ENCODE measurements around the gene PSMD8.

Gene PSMD8

GRCh38 chr19:38351865-38352395 lies 22.4 kb upstream of the PSMD8 start:
- CTCF ChIA-PET: interaction anchor here (0.6 kb wide), 2 partner anchors 306 to 395 kb away, joined by 3 read pairs; no protein-coding TSS in a partner anchor
- no peak for DNase-seq (ENCODE audit: extremely low spot score)
- POLR2A ChIA-PET: interaction anchor here (0.9 to 1.6 kb wide), 3 partner anchors 10 to 24 kb away, joined by 3 to 4 read pairs (median 3); partner anchors contain the start of gene PSMD8
- TF ChIP-seq FOXK2 (IDR thresholded peaks at IDR 0.05) (no peak), HDGF (IDR thresholded peaks at IDR 0.05; ENCODE audit: borderline replicate concordance) (no peak), SUZ12 (IDR thresholded peaks at IDR 0.05) (no peak), L3MBTL2 (conservative IDR thresholded peaks at IDR 0.05) (no peak), FOXM1 (IDR thresholded peaks at IDR 0.05; ENCODE audit: borderline replicate concordance) (no peak), BHLHE40 (IDR thresholded peaks at IDR 0.05; ENCODE audit: borderline replicate concordance) (no peak), ZNF384 (IDR thresholded peaks at IDR 0.05) (no peak), CTBP1 (IDR thresholded peaks at IDR 0.05; ENCODE audit: borderline replicate concordance) (no peak), PKNOX1 (IDR thresholded peaks at IDR 0.05) (no peak), LEF1 (IDR thresholded peaks at IDR 0.05; ENCODE audit: borderline replicate concordance) (no peak), ARNT (IDR thresholded peaks at IDR 0.05) (no peak), FOXA1 (IDR thresholded peaks at IDR 0.05) (no peak), SP1 (IDR thresholded peaks at IDR 0.05) (no peak), ELF4 (IDR thresholded peaks at IDR 0.05) (no peak), NFRKB (IDR thresholded peaks at IDR 0.05) (no peak)

- ChIA-PET CTCF (interaction anchor here (0.6 kb wide), 1 partner anchor 395 kb away, joined by 3 read pairs; no protein-coding TSS in a partner anchor), POLR2A (interaction anchor here (0.9 to 1.6 kb wide), 2 partner anchors 10 to 22 kb away, joined by 3 to 4 read pairs; partner anchors contain the start of gene PSMD8)
- TF ChIP-seq ARNT (IDR thresholded peaks at IDR 0.05) (no peak), NFRKB (IDR thresholded peaks at IDR 0.05) (no peak), SUZ12 (IDR thresholded peaks at IDR 0.05) (no peak), HDGF (IDR thresholded peaks at IDR 0.05; ENCODE audit: borderline replicate concordance) (no peak), FOXA1 (IDR thresholded peaks at IDR 0.05) (no peak), FOXK2 (IDR thresholded peaks at IDR 0.05) (no peak), LEF1 (IDR thresholded peaks at IDR 0.05; ENCODE audit: borderline replicate concordance) (no peak), PKNOX1 (IDR thresholded peaks at IDR 0.05) (no peak), BHLHE40 (IDR thresholded peaks at IDR 0.05; ENCODE audit: borderline replicate concordance) (no peak), CTBP1 (IDR thresholded peaks at IDR 0.05; ENCODE audit: borderline replicate concordance) (no peak), ZNF384 (IDR thresholded peaks at IDR 0.05) (no peak), FOXM1 (IDR thresholded peaks at IDR 0.05; ENCODE audit: borderline replicate concordance) (no peak), ELF4 (IDR thresholded peaks at IDR 0.05) (no peak), L3MBTL2 (conservative IDR thresholded peaks at IDR 0.05) (no peak), SP1 (IDR thresholded peaks at IDR 0.05) (no peak), TARDBP (IDR thresholded peaks at IDR 0.05) (no peak)
- DNase-seq (ENCODE audit: extremely low spot score): no peak
Observed at GRCh38 chr19:38352611-38353010, 21.8 kb upstream of the PSMD8 start.

- CTCF ChIA-PET: no interaction called here
- POLR2A ChIA-PET: interaction anchor here (1.9 kb wide), 1 partner anchor 18 kb away, joined by 6 read pairs; the partner anchor contains the start of gene PSMD8
- no peak for DNase-seq (ENCODE audit: extremely low spot score)
Observed at GRCh38 chr19:38355728-38356725, 18.3 kb upstream of the PSMD8 start.

GRCh38 chr19:38358071-38358470 lies 16.3 kb upstream of the PSMD8 start:
- TF ChIP-seq LEF1 (IDR thresholded peaks at IDR 0.05; ENCODE audit: borderline replicate concordance) (no peak), ELF4 (IDR thresholded peaks at IDR 0.05) (no peak), ZNF384 (IDR thresholded peaks at IDR 0.05) (no peak), NFRKB (IDR thresholded peaks at IDR 0.05) (no peak), CTBP1 (IDR thresholded peaks at IDR 0.05; ENCODE audit: borderline replicate concordance) (no peak), ARNT (IDR thresholded peaks at IDR 0.05) (no peak), L3MBTL2 (conservative IDR thresholded peaks at IDR 0.05) (no peak), TARDBP (IDR thresholded peaks at IDR 0.05) (no peak), FOXK2 (IDR thresholded peaks at IDR 0.05) (no peak), SP1 (IDR thresholded peaks at IDR 0.05) (no peak), HDGF (IDR thresholded peaks at IDR 0.05; ENCODE audit: borderline replicate concordance) (no peak), FOXM1 (IDR thresholded peaks at IDR 0.05; ENCODE audit: borderline replicate concordance) (no peak), PKNOX1 (IDR thresholded peaks at IDR 0.05) (no peak)
- DNase-seq (ENCODE audit: extremely low spot score): no peak
- CTCF ChIA-PET: no interaction called here
- POLR2A ChIA-PET: interaction anchor here (1.9 kb wide), 1 partner anchor 16 kb away, joined by 6 read pairs; the partner anchor contains the start of gene PSMD8

More at GRCh38 chr19:38355728-38356725, 18.3 kb upstream of the PSMD8 start:
- TF ChIP-seq ARNT (IDR thresholded peaks at IDR 0.05) (no peak), FOXA1 (IDR thresholded peaks at IDR 0.05) (no peak), NFRKB (IDR thresholded peaks at IDR 0.05) (no peak), ELF4 (IDR thresholded peaks at IDR 0.05) (no peak), FOXK2 (IDR thresholded peaks at IDR 0.05) (no peak)

- ChIA-PET CTCF (no interaction called here), POLR2A (interaction anchor here (4.4 kb wide), 1 partner anchor 15 kb away, joined by 31 read pairs; the partner anchor contains the start of gene PSMD8)
- no peak for TF ChIP-seq ARNT (IDR thresholded peaks at IDR 0.05)
- no peak for TF ChIP-seq SUZ12 (IDR thresholded peaks at IDR 0.05)
- TF ChIP-seq HDGF (IDR thresholded peaks at IDR 0.05; ENCODE audit: borderline replicate concordance): no peak
- no peak for TF ChIP-seq FOXM1 (IDR thresholded peaks at IDR 0.05; ENCODE audit: borderline replicate concordance)
- TF ChIP-seq SP1 (IDR thresholded peaks at IDR 0.05): no peak
- TF ChIP-seq TARDBP (IDR thresholded peaks at IDR 0.05): no peak
- TF ChIP-seq LEF1 (IDR thresholded peaks at IDR 0.05; ENCODE audit: borderline replicate concordance): no peak
- no peak for TF ChIP-seq CTBP1 (IDR thresholded peaks at IDR 0.05; ENCODE audit: borderline replicate concordance)
- TF ChIP-seq NFRKB (IDR thresholded peaks at IDR 0.05): no peak
- TF ChIP-seq FOXA1 (IDR thresholded peaks at IDR 0.05): no peak
- no peak for TF ChIP-seq BHLHE40 (IDR thresholded peaks at IDR 0.05; ENCODE audit: borderline replicate concordance)
- TF ChIP-seq ZNF384 (IDR thresholded peaks at IDR 0.05): no peak
- TF ChIP-seq L3MBTL2 (conservative IDR thresholded peaks at IDR 0.05): no peak
- no peak for TF ChIP-seq FOXK2 (IDR thresholded peaks at IDR 0.05)
- TF ChIP-seq PKNOX1 (IDR thresholded peaks at IDR 0.05): no peak
- no peak for TF ChIP-seq ELF4 (IDR thresholded peaks at IDR 0.05)
- DNase-seq (ENCODE audit: extremely low spot score): no peak
Observed at GRCh38 chr19:38359242-38360021, 14.9 kb upstream of the PSMD8 start.

Data from HEK293T (cell line).